IMR-90 (cell line): Measurements from ENCODE around the gene PDE6H. TPM values are rescaled to one million over a fixed set of nuclear protein-coding genes. Genes with fewer than 3 reads are reported as not detected.

Source experiments
- ATAC-seq: fragments of 200-7000 bp; cut with Tn5 transposase; 2 replicates; pipeline ENCODE4 v1.9.1; 2020; ENCODE audit warnings: low read depth, mild to moderate bottlenecking, moderate library complexity
- BruUV-seq: library from RNA; stranded (reverse); fragments of 400-500 nt; replicated peaks from 2 replicates; lab custom pipeline; 2021; lab: Mats Ljungman, UMichigan
- CTCF ChIA-PET: fragments of 300-600 bp; formaldehyde crosslinking; extraction: SDS; loops from one replicate; lab custom pipeline; 2021; ENCODE audit warnings: antibody characterized with exemption; lab: Yijun Ruan, JAX
- POLR2A ChIA-PET: fragments of 300-600 bp; sonication (Branson Sonifier 250); formaldehyde crosslinking; loops from one replicate; lab custom pipeline; 2022; ENCODE audit warnings: antibody characterized with exemption; ENCODE audit not compliant: unreplicated experiment; lab: Charles Lee
- DNase-seq: peaks from one replicate; pipeline ENCODE4 v3.0.0; 2013
- H2AFZ ChIP-seq: replicated peaks from 2 replicates; pipeline ENCODE3; 2013; ENCODE audit warnings: low read length, mild to moderate bottlenecking; ENCODE audit not compliant: poor library complexity
- H2AK5ac ChIP-seq: 2 replicates; pipeline ENCODE4 v1.6.1; 2013; ENCODE audit warnings: low read depth, low read length, inconsistent platforms
- H2AK9ac ChIP-seq: replicated peaks from 2 replicates; pipeline ENCODE3; 2013; ENCODE audit warnings: mild to moderate bottlenecking, low read depth, low read length, moderate library complexity; ENCODE audit not compliant: poor library complexity
- H2BK120ac ChIP-seq: 2 replicates; pipeline ENCODE4 v1.6.1; 2013; ENCODE audit warnings: low read depth, low read length, inconsistent platforms
- H2BK15ac ChIP-seq: 3 replicates; pipeline ENCODE4 v1.6.1; 2013; ENCODE audit warnings: low read depth, low read length, inconsistent platforms
- H2BK20ac ChIP-seq: 2 replicates; pipeline ENCODE4 v1.6.1; 2013; ENCODE audit warnings: low read depth, mild to moderate bottlenecking, inconsistent platforms, low read length, moderate library complexity
- H2BK5ac ChIP-seq: 2 replicates; pipeline ENCODE4 v1.6.1; 2013; ENCODE audit warnings: mild to moderate bottlenecking, low read depth, low read length, inconsistent platforms; ENCODE audit not compliant: poor library complexity, severe bottlenecking
- H3K14ac ChIP-seq: replicated peaks from 2 replicates; pipeline ENCODE4 v1.6.1; 2013; ENCODE audit warnings: low read depth, low read length, inconsistent platforms
- H3K18ac ChIP-seq: 2 replicates; pipeline ENCODE4 v1.6.1; 2013; ENCODE audit warnings: low read depth, low read length, control low read depth
- H3K23ac ChIP-seq: 2 replicates; pipeline ENCODE4 v1.6.1; 2013; ENCODE audit warnings: low read depth, low read length, inconsistent platforms
- H3K27ac ChIP-seq: 2 replicates; pipeline ENCODE4 v1.5.1; 2013; ENCODE audit warnings: mild to moderate bottlenecking, control low read depth, low read length; ENCODE audit not compliant: insufficient read depth
- H3K27me3 ChIP-seq: 2 replicates; pipeline ENCODE4 v1.6.1; 2013; ENCODE audit warnings: low read length; ENCODE audit not compliant: control insufficient read depth, insufficient read depth
- H3K36me3 ChIP-seq: 2 replicates; pipeline ENCODE4 v1.6.1; 2013; ENCODE audit warnings: low read length, mixed read lengths; ENCODE audit not compliant: control insufficient read depth, insufficient read depth
- H3K4ac ChIP-seq: 2 replicates; pipeline ENCODE4 v1.6.1; 2013; ENCODE audit warnings: low read depth, low read length, inconsistent platforms
- H3K4me1 ChIP-seq: 2 replicates; pipeline ENCODE4 v1.6.1; 2013; ENCODE audit warnings: low read length, mixed read lengths; ENCODE audit not compliant: control insufficient read depth, insufficient read depth
- H3K4me2 ChIP-seq: 2 replicates; pipeline ENCODE4 v1.6.1; 2013; ENCODE audit warnings: low read depth, mild to moderate bottlenecking, control low read depth, low read length, moderate library complexity
- H3K4me3 ChIP-seq: 2 replicates; pipeline ENCODE4 v1.5.1; 2013; ENCODE audit warnings: low read depth, mild to moderate bottlenecking, control low read depth, low read length, moderate library complexity; ENCODE audit not compliant: insufficient read depth
- H3K56ac ChIP-seq: 2 replicates; pipeline ENCODE4 v1.6.1; 2013; ENCODE audit warnings: low read length, inconsistent platforms; ENCODE audit not compliant: insufficient read depth; ENCODE audit errors: extremely low read depth
- H3K79me1 ChIP-seq, 2 experiments: 2 replicates each; pipeline ENCODE4 v1.6.1; 2013; ENCODE audit warnings: low read length in 2 of 2, inconsistent platforms in 1 of 2, low read depth in 1 of 2
- H3K9ac ChIP-seq: 2 replicates; pipeline ENCODE4 v1.6.1; 2013; ENCODE audit warnings: low read depth, low read length, control low read depth
- H3K9me1 ChIP-seq: 2 replicates; pipeline ENCODE4 v1.6.1; 2013; ENCODE audit warnings: low read length, inconsistent platforms; ENCODE audit not compliant: insufficient read depth
- H3K9me3 ChIP-seq: 2 replicates; pipeline ENCODE4 v1.6.1; 2013; ENCODE audit warnings: low read length; ENCODE audit not compliant: control insufficient read depth, insufficient read depth
- H4K20me1 ChIP-seq: 2 replicates; pipeline ENCODE4 v1.6.1; 2013; ENCODE audit warnings: low read length, inconsistent platforms; ENCODE audit not compliant: insufficient read depth
- H4K5ac ChIP-seq: 2 replicates; pipeline ENCODE4 v1.6.1; 2013; ENCODE audit warnings: mild to moderate bottlenecking, low read depth, low read length, control low read depth
- H4K8ac ChIP-seq, 2 experiments: 2 replicates each; pipeline ENCODE4 v1.6.1; 2013; ENCODE audit warnings: low read depth in 2 of 2, low read length in 2 of 2, control low read depth in 1 of 2, inconsistent platforms in 1 of 2
- H4K91ac ChIP-seq: 2 replicates; pipeline ENCODE4 v1.6.1; 2013; ENCODE audit warnings: low read depth, low read length, inconsistent platforms; ENCODE audit not compliant: insufficient read depth
- BHLHE40 ChIP-seq: fragments of 150-350 bp; IDR thresholded peaks from 2 replicates; pipeline ENCODE4 v1.6.1; 2016; ENCODE audit warnings: mild to moderate bottlenecking, low read depth, low read length
- CEBPB ChIP-seq: IDR thresholded peaks from 2 replicates; pipeline ENCODE4 v1.6.1; 2012; ENCODE audit warnings: low read depth, low read length, improper control_type of control experiment
- CHD1 ChIP-seq: IDR thresholded peaks from 2 replicates; pipeline ENCODE4 v1.6.1; 2012; ENCODE audit warnings: low read depth, low read length, improper control_type of control experiment
- CTCF ChIP-seq: conservative IDR thresholded peaks from 2 replicates; pipeline ENCODE4 v1.5.1; 2012; ENCODE audit warnings: mild to moderate bottlenecking, low read depth, low read length, improper control_type of control experiment
- ELK1 ChIP-seq: fragments of 150-350 bp; IDR thresholded peaks from 2 replicates; pipeline ENCODE4 v1.6.1; 2016; ENCODE audit warnings: low read depth, mild to moderate bottlenecking, low read length, moderate library complexity, borderline replicate concordance
- FOS ChIP-seq: fragments of 150-350 bp; IDR thresholded peaks from 2 replicates; pipeline ENCODE4 v1.6.1; 2016; ENCODE audit warnings: low read depth, low read length
- MAFK ChIP-seq: IDR thresholded peaks from 2 replicates; pipeline ENCODE4 v1.6.1; 2012; ENCODE audit warnings: low read depth, low read length, improper control_type of control experiment
- MAZ ChIP-seq: IDR thresholded peaks from 2 replicates; pipeline ENCODE4 v1.6.1; 2012; ENCODE audit warnings: low read depth, mild to moderate bottlenecking, low read length, improper control_type of control experiment, moderate library complexity, borderline replicate concordance
- MXI1 ChIP-seq: IDR thresholded peaks from 2 replicates; pipeline ENCODE4 v1.6.1; 2012; ENCODE audit warnings: low read depth, mild to moderate bottlenecking, low read length, moderate library complexity, borderline replicate concordance
- NFE2L2 ChIP-seq: fragments of 150-350 bp; IDR thresholded peaks from 2 replicates; pipeline ENCODE4 v1.6.1; 2016; ENCODE audit warnings: low read depth, mild to moderate bottlenecking, low read length
- POLR2A ChIP-seq: IDR thresholded peaks from 2 replicates; pipeline ENCODE4 v1.6.1; 2012; ENCODE audit warnings: mild to moderate bottlenecking, low read depth, low read length
- RAD21 ChIP-seq: IDR thresholded peaks from 2 replicates; pipeline ENCODE4 v1.6.1; 2012; ENCODE audit warnings: low read length, improper control_type of control experiment
- RCOR1 ChIP-seq: IDR thresholded peaks from 2 replicates; pipeline ENCODE4 v1.6.1; 2012; ENCODE audit warnings: mild to moderate bottlenecking, low read length, improper control_type of control experiment; ENCODE audit not compliant: insufficient replicate concordance
- RFX5 ChIP-seq: IDR thresholded peaks from 2 replicates; pipeline ENCODE4 v1.8.0; 2012; ENCODE audit warnings: low read depth, mild to moderate bottlenecking, low read length, moderate library complexity
- SMC3 ChIP-seq: fragments of 150-350 bp; IDR thresholded peaks from 2 replicates; pipeline ENCODE4 v1.6.1; 2016; ENCODE audit warnings: low read depth, mild to moderate bottlenecking, antibody characterized with exemption, low read length, moderate library complexity
- USF2 ChIP-seq: fragments of 150-350 bp; IDR thresholded peaks from 2 replicates; pipeline ENCODE4 v1.6.1; 2017; ENCODE audit warnings: mild to moderate bottlenecking, antibody characterized with exemption, low read length, low read depth
- WGBS, 2 experiments: methylation state at CpG; one replicate each; pipeline versions ENCODE4 v1.1.5 to v1.1.7; 2013; ENCODE audit warnings: missing lambda C conversion rate in 2 of 2; ENCODE audit not compliant: insufficient read length in 1 of 2; ENCODE audit errors: extremely low coverage in 2 of 2; 5-methylcytosine and 5-hydroxymethylcytosine counted together
- dilution Hi-C: fragments of 300-500 bp; cut with HindIII; formaldehyde crosslinking; loops from one replicate; pipeline ENCODE4 v1.14.3; 2018; ENCODE audit warnings: low sequenced_read_pairs; ENCODE audit not compliant: unreplicated experiment
- in situ Hi-C: fragments of 300-500 bp; cut with MboI; formaldehyde crosslinking; loops from 3 replicates; pipeline ENCODE4 v1.14.3; 2019; ENCODE audit warnings: low sequenced_read_pairs, inconsistent platforms, mixed read lengths
- intact Hi-C: fragments of 100-400 bp; cut with micrococcal nuclease; formaldehyde crosslinking; loops from 2 replicates; pipeline ENCODE4 v1.10.0; 2022
- polyA plus RNA-seq, 3 experiments: library from polyadenylated mRNA; depleted of rRNA; stranded (reverse); fragments of >200 nt; gene quantifications; 2 replicates each; pipeline ENCODE4 v1.2.3, GENCODE V29; 2012; ENCODE audit warnings: low replicate concordance in 1 of 3
- total RNA-seq: library from RNA; depleted of rRNA; stranded (reverse); fragments of >200 nt; gene quantifications from 2 replicates; pipeline ENCODE4 v1.2.3, GENCODE V29; 2012

PDE6H gene
- total and polyA plus RNA-seq, 2 of the 4 experiments (the other 2 are of a cell fraction), result not detected

- H3K9me3 ChIP-seq, result no peaks in the 10 kb centered on the region
- DNase-seq (no peak), ATAC-seq (no peak)
- no peak overlapping the region; the same call in 1 of the 2 replicates for H3K18ac ChIP-seq
- dilution Hi-C loops, result no loop called here
- peak overlapping the region; percentile 49 for H4K5ac ChIP-seq
- no peak for TF ChIP-seq RCOR1
- no peak for TF ChIP-seq RAD21
- no peak for TF ChIP-seq CTCF
- no peak for TF ChIP-seq RFX5
- TF ChIP-seq USF2, result no peak
- no peak for TF ChIP-seq CEBPB
- TF ChIP-seq NFE2L2, result no peak
- no peak for TF ChIP-seq SMC3
- TF ChIP-seq BHLHE40, result no peak
- TF ChIP-seq POLR2A, result no peak
- TF ChIP-seq MAFK, result no peak
- TF ChIP-seq MAZ, result no peak
- TF ChIP-seq ELK1, result no peak
- TF ChIP-seq MXI1, result no peak
- TF ChIP-seq CHD1, result no peak
- no peak for TF ChIP-seq FOS
- no peak overlapping the region for H2AFZ ChIP-seq
- H2AK9ac ChIP-seq, result no peak overlapping the region
- H2BK5ac ChIP-seq, result peak overlapping the region; percentile 60
- H3K23ac ChIP-seq, result no peak overlapping the region
- H2BK120ac ChIP-seq, result no peak overlapping the region
- no peak overlapping the region for H4K8ac ChIP-seq
- H3K27me3 ChIP-seq, result peaks cover 3% of the 10 kb centered on the region; the same call in 1 of the 2 replicates
- WGBS, 2 experiments, result no CpG with 5 or more reads among the region's 2 CpGs
- no peak overlapping the region for H3K56ac ChIP-seq
- H4K91ac ChIP-seq, result no peak overlapping the region
- BruUV-seq, result no TSS peak
- no peak overlapping the region for H3K14ac ChIP-seq
- no peaks in the 10 kb centered on the region for H3K79me1 ChIP-seq
- intact Hi-C loops, result no loop called here
- CTCF ChIA-PET, result no interaction called here
- no peak overlapping the region for H2BK15ac ChIP-seq
- no peaks in the 10 kb centered on the region for H4K20me1 ChIP-seq
- no peak overlapping the region for H3K4ac ChIP-seq
- in situ Hi-C loops, result loop anchor here (25.0 kb wide), 1 partner anchor 746 kb away; no protein-coding TSS in a partner anchor
- H3K36me3 ChIP-seq, result no peaks in the 10 kb centered on the region
- H2BK20ac ChIP-seq, result no peak overlapping the region
- POLR2A ChIA-PET, result no interaction called here
- H3K4me3 ChIP-seq, result no peak overlapping the region
- no peak overlapping the region for H3K9ac ChIP-seq
- H2AK5ac ChIP-seq, result no peak overlapping the region
- H3K9me1 ChIP-seq, result no peaks in the 10 kb centered on the region
- H3K27ac ChIP-seq, result peak overlapping the region; percentile 69; the same call in 1 of the 2 replicates
- no peak overlapping the region for H3K4me2 ChIP-seq
- peaks cover 2% of the 10 kb centered on the region; the same call in 1 of the 2 replicates for H3K4me1 ChIP-seq
Measured at GRCh38 chr12:14982991-14983390, 10.1 kb downstream of the PDE6H start.
